ENCODE results near the gene ADGRL3.

GRCh38 chr4:61200187-61200915, at the start of gene ADGRL3:
- no peak for TF ChIP-seq CTCF (IDR thresholded peaks at IDR 0.05)
- no peak for TF ChIP-seq POLR2A (IDR thresholded peaks at IDR 0.05)
- no peak for TF ChIP-seq EP300 (IDR thresholded peaks at IDR 0.05)
